ENCODE data around the gene TAOK3.

TAOK3 gene

GRCh38 chr12:118160536-118160935, 212.2 kb downstream of the TAOK3 start:
- Histone ChIP-seq H3K27me3 (ENCODE audit: control insufficient read depth in 1 of 2, insufficient read depth in 2 of 2, low read length in 2 of 2) (no peaks in the 10 kb centered on the region), H3K9ac (ENCODE audit: low read depth in 1 of 2, low read length in 2 of 2) (no peak overlapping the region), H3K4me1 (ENCODE audit: control insufficient read depth in 1 of 2, insufficient read depth in 2 of 2, low read length in 2 of 2) (no peaks in the 10 kb centered on the region), H3K4me3 (ENCODE audit: low read depth in 1 of 2, low read length in 2 of 2) (no peak overlapping the region), H3K27ac (ENCODE audit: low read depth, low read length) (no peak overlapping the region), H3K36me3 (ENCODE audit: control insufficient read depth in 1 of 2, insufficient read depth in 2 of 2, low read length in 2 of 2) (peaks cover 31 to 48% of the 10 kb centered on the region in 2 donors), H3K9me3 (ENCODE audit: control insufficient read depth in 1 of 2, low read length in 2 of 2) (no peaks in the 10 kb centered on the region)

GRCh38 chr12:118151755-118152154, 221.0 kb downstream of the TAOK3 start:
- peaks cover 21 to 50% of the 10 kb centered on the region in 2 donors for H3K36me3 ChIP-seq (ENCODE audit: control insufficient read depth in 1 of 2, insufficient read depth in 2 of 2, low read length in 2 of 2)
- H3K4me3 ChIP-seq (ENCODE audit: low read depth in 1 of 2, low read length in 2 of 2): no peak overlapping the region
- H3K27me3 ChIP-seq (ENCODE audit: control insufficient read depth in 1 of 2, insufficient read depth in 2 of 2, low read length in 2 of 2): no peaks in the 10 kb centered on the region
- H3K4me1 ChIP-seq (ENCODE audit: control insufficient read depth in 1 of 2, insufficient read depth in 2 of 2, low read length in 2 of 2): peaks cover 0 to 7% of the 10 kb centered on the region in 2 donors
- no peak overlapping the region for H3K27ac ChIP-seq (ENCODE audit: low read depth, low read length)
- H3K9ac ChIP-seq (ENCODE audit: low read depth in 1 of 2, low read length in 2 of 2): no peak overlapping the region
- H3K9me3 ChIP-seq (ENCODE audit: control insufficient read depth in 1 of 2, low read length in 2 of 2): no peaks in the 10 kb centered on the region

GRCh38 chr12:118150625-118151024, 222.1 kb downstream of the TAOK3 start:
- H3K9ac ChIP-seq (ENCODE audit: low read depth in 1 of 2, low read length in 2 of 2): no peak overlapping the region
- H3K4me3 ChIP-seq (ENCODE audit: low read depth in 1 of 2, low read length in 2 of 2): no peak overlapping the region
- no peak overlapping the region for H3K27ac ChIP-seq (ENCODE audit: low read depth, low read length)
- no peaks in the 10 kb centered on the region for H3K9me3 ChIP-seq (ENCODE audit: control insufficient read depth in 1 of 2, low read length in 2 of 2)
- peaks cover 0 to 7% of the 10 kb centered on the region in 2 donors for H3K4me1 ChIP-seq (ENCODE audit: control insufficient read depth in 1 of 2, insufficient read depth in 2 of 2, low read length in 2 of 2)
- H3K27me3 ChIP-seq (ENCODE audit: control insufficient read depth in 1 of 2, insufficient read depth in 2 of 2, low read length in 2 of 2): no peaks in the 10 kb centered on the region
- peaks cover 26 to 59% of the 10 kb centered on the region in 2 donors for H3K36me3 ChIP-seq (ENCODE audit: control insufficient read depth in 1 of 2, insufficient read depth in 2 of 2, low read length in 2 of 2)

- Histone ChIP-seq H3K4me1 (ENCODE audit: control insufficient read depth in 1 of 2, insufficient read depth in 2 of 2, low read length in 2 of 2) (peaks cover 0 to 4% of the 10 kb centered on the region in 2 donors), H3K4me3 (ENCODE audit: low read depth in 1 of 2, low read length in 2 of 2) (no peak overlapping the region), H3K36me3 (ENCODE audit: control insufficient read depth in 1 of 2, insufficient read depth in 2 of 2, low read length in 2 of 2) (peaks cover 29 to 78% of the 10 kb centered on the region in 2 donors), H3K27me3 (ENCODE audit: control insufficient read depth in 1 of 2, insufficient read depth in 2 of 2, low read length in 2 of 2) (no peaks in the 10 kb centered on the region), H3K9ac (ENCODE audit: low read depth in 1 of 2, low read length in 2 of 2) (no peak overlapping the region), H3K9me3 (ENCODE audit: control insufficient read depth in 1 of 2, low read length in 2 of 2) (no peaks in the 10 kb centered on the region), H3K27ac (ENCODE audit: low read depth, low read length) (no peak overlapping the region)
Measured at GRCh38 chr12:118148287-118148686, 224.4 kb downstream of the TAOK3 start.

- peaks cover 24 to 77% of the 10 kb centered on the region in 2 donors for H3K36me3 ChIP-seq (ENCODE audit: control insufficient read depth in 1 of 2, insufficient read depth in 2 of 2, low read length in 2 of 2)
- H3K27ac ChIP-seq (ENCODE audit: low read depth, low read length): no peak overlapping the region
- H3K9ac ChIP-seq (ENCODE audit: low read depth in 1 of 2, low read length in 2 of 2): no peak overlapping the region
- H3K9me3 ChIP-seq (ENCODE audit: control insufficient read depth in 1 of 2, low read length in 2 of 2): no peaks in the 10 kb centered on the region
- H3K27me3 ChIP-seq (ENCODE audit: control insufficient read depth in 1 of 2, insufficient read depth in 2 of 2, low read length in 2 of 2): no peaks in the 10 kb centered on the region
- H3K4me1 ChIP-seq (ENCODE audit: control insufficient read depth in 1 of 2, insufficient read depth in 2 of 2, low read length in 2 of 2): peaks cover 0 to 4% of the 10 kb centered on the region in 2 donors
- no peak overlapping the region for H3K4me3 ChIP-seq (ENCODE audit: low read depth in 1 of 2, low read length in 2 of 2)
Measured at GRCh38 chr12:118145798-118146156, 226.9 kb downstream of the TAOK3 start.

GRCh38 chr12:118145113-118145797, 227.5 kb downstream of the TAOK3 start:
- Histone ChIP-seq H3K4me1 (ENCODE audit: control insufficient read depth in 1 of 2, insufficient read depth in 2 of 2, low read length in 2 of 2) (peaks cover 0 to 4% of the 10 kb centered on the region in 2 donors), H3K4me3 (ENCODE audit: low read depth in 1 of 2, low read length in 2 of 2) (no peak overlapping the region), H3K9me3 (ENCODE audit: control insufficient read depth in 1 of 2, low read length in 2 of 2) (no peaks in the 10 kb centered on the region), H3K36me3 (ENCODE audit: control insufficient read depth in 1 of 2, insufficient read depth in 2 of 2, low read length in 2 of 2) (peaks cover 27 to 78% of the 10 kb centered on the region in 2 donors), H3K27ac (ENCODE audit: low read depth, low read length) (no peak overlapping the region), H3K27me3 (ENCODE audit: control insufficient read depth in 1 of 2, insufficient read depth in 2 of 2, low read length in 2 of 2) (no peaks in the 10 kb centered on the region), H3K9ac (ENCODE audit: low read depth in 1 of 2, low read length in 2 of 2) (no peak overlapping the region)

GRCh38 chr12:118144499-118144898, 228.2 kb downstream of the TAOK3 start:
- H3K9me3 ChIP-seq (ENCODE audit: control insufficient read depth in 1 of 2, low read length in 2 of 2): no peaks in the 10 kb centered on the region
- H3K36me3 ChIP-seq (ENCODE audit: control insufficient read depth in 1 of 2, insufficient read depth in 2 of 2, low read length in 2 of 2): peaks cover 33 to 82% of the 10 kb centered on the region in 2 donors
- H3K4me1 ChIP-seq (ENCODE audit: control insufficient read depth in 1 of 2, insufficient read depth in 2 of 2, low read length in 2 of 2): peaks cover 0 to 4% of the 10 kb centered on the region in 2 donors
- no peak overlapping the region for H3K9ac ChIP-seq (ENCODE audit: low read depth in 1 of 2, low read length in 2 of 2)
- H3K27me3 ChIP-seq (ENCODE audit: control insufficient read depth in 1 of 2, insufficient read depth in 2 of 2, low read length in 2 of 2): no peaks in the 10 kb centered on the region
- no peak overlapping the region for H3K27ac ChIP-seq (ENCODE audit: low read depth, low read length)
- H3K4me3 ChIP-seq (ENCODE audit: low read depth in 1 of 2, low read length in 2 of 2): no peak overlapping the region

DNA sequence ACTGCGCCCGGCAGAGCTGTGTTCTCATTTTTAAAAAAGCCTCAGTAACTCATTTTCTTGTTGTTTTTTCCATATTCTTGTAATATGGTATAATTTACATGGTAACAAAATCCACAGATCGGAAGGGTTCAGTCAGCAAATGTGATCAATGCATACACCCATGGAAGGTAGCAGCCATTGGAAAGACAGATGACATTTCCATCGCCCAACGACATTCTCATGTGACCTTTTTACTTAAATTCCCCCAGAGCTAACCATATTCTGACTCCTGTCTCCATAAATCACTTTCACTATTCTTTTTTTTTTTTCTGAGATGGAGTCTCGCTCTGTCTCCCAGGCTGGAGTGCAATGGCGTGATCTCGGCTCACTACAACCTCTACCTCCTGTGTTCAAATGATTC, 231.9 kb downstream of the TAOK3 start:
- Histone ChIP-seq H3K9me3 (ENCODE audit: control insufficient read depth in 1 of 2, low read length in 2 of 2) (no peaks in the 10 kb centered on the region), H3K4me3 (ENCODE audit: low read depth in 1 of 2, low read length in 2 of 2) (no peak overlapping the region), H3K36me3 (ENCODE audit: control insufficient read depth in 1 of 2, insufficient read depth in 2 of 2, low read length in 2 of 2) (peaks cover 33 to 69% of the 10 kb centered on the region in 2 donors), H3K9ac (ENCODE audit: low read depth in 1 of 2, low read length in 2 of 2) (no peak overlapping the region), H3K27ac (ENCODE audit: low read depth, low read length) (no peak overlapping the region), H3K4me1 (ENCODE audit: control insufficient read depth in 1 of 2, insufficient read depth in 2 of 2, low read length in 2 of 2) (peaks cover 4 to 13% of the 10 kb centered on the region in 2 donors), H3K27me3 (ENCODE audit: control insufficient read depth in 1 of 2, insufficient read depth in 2 of 2, low read length in 2 of 2) (no peaks in the 10 kb centered on the region)

- H3K36me3 ChIP-seq (ENCODE audit: control insufficient read depth in 1 of 2, insufficient read depth in 2 of 2, low read length in 2 of 2): peaks cover 20 to 35% of the 10 kb centered on the region in 2 donors
- H3K9me3 ChIP-seq (ENCODE audit: control insufficient read depth in 1 of 2, low read length in 2 of 2): no peaks in the 10 kb centered on the region
- H3K4me3 ChIP-seq (ENCODE audit: low read depth in 1 of 2, low read length in 2 of 2): peak overlapping the region; percentile 90 to 95
- H3K27ac ChIP-seq (ENCODE audit: low read depth, low read length): peak overlapping the region; percentile 86
- peak overlapping the region; percentile 85 to 89 for H3K9ac ChIP-seq (ENCODE audit: low read depth in 1 of 2, low read length in 2 of 2)
- H3K27me3 ChIP-seq (ENCODE audit: control insufficient read depth in 1 of 2, insufficient read depth in 2 of 2, low read length in 2 of 2): no peaks in the 10 kb centered on the region
- H3K4me1 ChIP-seq (ENCODE audit: control insufficient read depth in 1 of 2, insufficient read depth in 2 of 2, low read length in 2 of 2): peaks cover 8 to 13% of the 10 kb centered on the region in 2 donors
Measured at GRCh38 chr12:118137148-118137678, 235.5 kb downstream of the TAOK3 start.

- Histone ChIP-seq H3K27ac (ENCODE audit: low read depth, low read length) (peak overlapping the region; percentile 86), H3K4me3 (ENCODE audit: low read depth in 1 of 2, low read length in 2 of 2) (peak overlapping the region; percentile 90 to 95), H3K9ac (ENCODE audit: low read depth in 1 of 2, low read length in 2 of 2) (peak overlapping the region; percentile 85 to 89), H3K4me1 (ENCODE audit: control insufficient read depth in 1 of 2, insufficient read depth in 2 of 2, low read length in 2 of 2) (peaks cover 8 to 17% of the 10 kb centered on the region in 2 donors), H3K36me3 (ENCODE audit: control insufficient read depth in 1 of 2, insufficient read depth in 2 of 2, low read length in 2 of 2) (peaks cover 17 to 29% of the 10 kb centered on the region in 2 donors), H3K27me3 (ENCODE audit: control insufficient read depth in 1 of 2, insufficient read depth in 2 of 2, low read length in 2 of 2) (no peaks in the 10 kb centered on the region), H3K9me3 (ENCODE audit: control insufficient read depth in 1 of 2, low read length in 2 of 2) (no peaks in the 10 kb centered on the region)
Measured at GRCh38 chr12:118136559-118137003, 236.1 kb downstream of the TAOK3 start.

Data from duodenal mucosa (tissue), 2 donors.